Measurements from ENCODE around the gene RXRA.

- TF ChIP-seq, protein P1, sequence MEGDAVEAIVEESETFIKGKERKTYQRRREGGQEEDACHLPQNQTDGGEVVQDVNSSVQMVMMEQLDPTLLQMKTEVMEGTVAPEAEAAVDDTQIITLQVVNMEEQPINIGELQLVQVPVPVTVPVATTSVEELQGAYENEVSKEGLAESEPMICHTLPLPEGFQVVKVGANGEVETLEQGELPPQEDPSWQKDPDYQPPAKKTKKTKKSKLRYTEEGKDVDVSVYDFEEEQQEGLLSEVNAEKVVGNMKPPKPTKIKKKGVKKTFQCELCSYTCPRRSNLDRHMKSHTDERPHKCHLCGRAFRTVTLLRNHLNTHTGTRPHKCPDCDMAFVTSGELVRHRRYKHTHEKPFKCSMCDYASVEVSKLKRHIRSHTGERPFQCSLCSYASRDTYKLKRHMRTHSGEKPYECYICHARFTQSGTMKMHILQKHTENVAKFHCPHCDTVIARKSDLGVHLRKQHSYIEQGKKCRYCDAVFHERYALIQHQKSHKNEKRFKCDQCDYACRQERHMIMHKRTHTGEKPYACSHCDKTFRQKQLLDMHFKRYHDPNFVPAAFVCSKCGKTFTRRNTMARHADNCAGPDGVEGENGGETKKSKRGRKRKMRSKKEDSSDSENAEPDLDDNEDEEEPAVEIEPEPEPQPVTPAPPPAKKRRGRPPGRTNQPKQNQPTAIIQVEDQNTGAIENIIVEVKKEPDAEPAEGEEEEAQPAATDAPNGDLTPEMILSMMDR (IDR thresholded peaks at IDR 0.05) = no peak
- TF ChIP-seq SMC3 (IDR thresholded peaks at IDR 0.05; ENCODE audit: low read depth, low read length) (no peak), FOXJ3 (CRISPR knock-in tag; IDR thresholded peaks at IDR 0.05) (no peak), RCOR1 (IDR thresholded peaks at IDR 0.05; ENCODE audit: low read length) (no peak), ZBTB33 (IDR thresholded peaks at IDR 0.05; ENCODE audit: borderline replicate concordance, low read depth) (no peak), FOXM1 (IDR thresholded peaks at IDR 0.05; ENCODE audit: low read depth) (no peak)
Observed at GRCh38 chr9:134345737-134346136, 19.5 kb downstream of the RXRA start.
